CD14-positive monocyte (primary cell): ENCODE data around the gene ST3GAL5. TPM values are rescaled to one million over a fixed set of nuclear protein-coding genes. Genes with fewer than 3 reads are reported as not detected.
"Not testable (repeated sequence)": the region's sequence is repeated elsewhere in the genome, so short reads cannot be mapped to it uniquely, and the experiment has no call there.

Experiments used
- DNase-seq, 3 donors: peaks; one replicate each; pipeline ENCODE4 v3.0.0-alpha.2; 2011 to 2022
- H2AFZ ChIP-seq: 2 replicates; pipeline ENCODE4 v1.6.0; 2012; ENCODE audit warnings: mild to moderate bottlenecking, low read depth, low read length, inconsistent platforms; ENCODE audit not compliant: insufficient read depth, poor library complexity, severe bottlenecking
- H3K27ac ChIP-seq, 2 donors: 1 replicate in 1 of 2; 2 replicates in 1 of 2; pipeline ENCODE4 v1.5.1; 2012 to 2013; ENCODE audit warnings: low read length in 2 of 2, control low read depth in 1 of 2, inconsistent platforms in 1 of 2, low read depth in 1 of 2, mild to moderate bottlenecking in 1 of 2
- H3K27me3 ChIP-seq, 2 donors: one replicate each; pipeline versions ENCODE4 v1.6.0 to v1.6.1; 2011 to 2013; ENCODE audit warnings: low read length in 2 of 2; ENCODE audit not compliant: control insufficient read depth in 2 of 2, insufficient read depth in 2 of 2
- H3K36me3 ChIP-seq, 2 donors: replicated peaks in 1 of 2; 1 replicate in 1 of 2; 2 replicates in 1 of 2; pipeline versions ENCODE4 v1.5.1 to v1.6.1; 2012 to 2013; ENCODE audit warnings: low read length in 2 of 2, control low read depth in 1 of 2, inconsistent platforms in 1 of 2, mild to moderate bottlenecking in 1 of 2; ENCODE audit not compliant: insufficient read depth in 2 of 2, control insufficient read depth in 1 of 2
- H3K4me1 ChIP-seq, 2 donors: 1 replicate in 1 of 2; 2 replicates in 1 of 2; pipeline versions ENCODE4 v1.5.1 to v1.6.1; 2012 to 2013; ENCODE audit warnings: low read length in 2 of 2, control low read depth in 1 of 2, inconsistent platforms in 1 of 2, mild to moderate bottlenecking in 1 of 2, moderate library complexity in 1 of 2; ENCODE audit not compliant: insufficient read depth in 2 of 2, control insufficient read depth in 1 of 2
- H3K4me2 ChIP-seq: replicated peaks from 2 replicates; pipeline ENCODE3; 2012; ENCODE audit warnings: low read length, moderate library complexity, mild to moderate bottlenecking; ENCODE audit not compliant: poor library complexity, severe bottlenecking; ENCODE audit errors: extremely low read depth
- H3K4me3 ChIP-seq, 3 experiments: fragments of 200-600 bp in 1 of 3; sonication (generic) in 1 of 3; replicated peaks in 1 of 3; 1 replicate in 2 of 3; 2 replicates in 1 of 3; pipeline ENCODE4 v1.5.1; 2011 to 2013; ENCODE audit warnings: low read length in 3 of 3, mild to moderate bottlenecking in 3 of 3, control low read depth in 2 of 3, low read depth in 2 of 3, inconsistent platforms in 1 of 3, moderate library complexity in 1 of 3
- H3K79me2 ChIP-seq: 2 replicates; pipeline ENCODE4 v1.6.0; 2012; ENCODE audit warnings: mild to moderate bottlenecking, control low read depth, inconsistent platforms, low read length, moderate library complexity; ENCODE audit not compliant: insufficient read depth
- H3K9ac ChIP-seq: 2 replicates; pipeline ENCODE4 v1.6.0; 2017; ENCODE audit warnings: low read length, mild to moderate bottlenecking; ENCODE audit not compliant: insufficient read depth, poor library complexity, severe bottlenecking
- H3K9me3 ChIP-seq, 2 donors: replicated peaks in 1 of 2; 1 replicate in 1 of 2; 2 replicates in 1 of 2; pipeline versions ENCODE4 v1.5.1 to v1.6.1; 2012 to 2013; ENCODE audit warnings: low read length in 2 of 2, control low read depth in 1 of 2; ENCODE audit not compliant: control insufficient read depth in 1 of 2, insufficient read depth in 1 of 2
- H4K20me1 ChIP-seq: 2 replicates; pipeline ENCODE4 v1.6.0; 2012; ENCODE audit warnings: mild to moderate bottlenecking, low read length, control low read depth, moderate library complexity; ENCODE audit not compliant: insufficient read depth
- H3K27ac Mint-ChIP-seq, 7 donors: one replicate each; pipeline ENCODE4 v1.8.0; 2020; ENCODE audit warnings: mild to moderate bottlenecking in 7 of 7, mixed read lengths in 7 of 7, moderate library complexity in 6 of 7, inconsistent platforms in 2 of 7
- H3K27me3 Mint-ChIP-seq, 3 donors: one replicate each; pipeline ENCODE4 v1.8.0; 2021 to 2022; ENCODE audit warnings: low read depth in 3 of 3, mild to moderate bottlenecking in 3 of 3, mixed read lengths in 3 of 3, moderate library complexity in 3 of 3, inconsistent platforms in 1 of 3
- H3K36me3 Mint-ChIP-seq, 2 donors: one replicate each; pipeline ENCODE4 v1.8.0; 2020; ENCODE audit warnings: mixed read lengths in 2 of 2, inconsistent platforms in 1 of 2, mild to moderate bottlenecking in 1 of 2
- H3K4me1 Mint-ChIP-seq: one replicate; pipeline ENCODE4 v1.8.0; 2020; ENCODE audit warnings: mild to moderate bottlenecking, mixed read lengths
- H3K4me3 Mint-ChIP-seq, 2 donors: one replicate each; pipeline ENCODE4 v1.8.0; 2020; ENCODE audit warnings: mild to moderate bottlenecking in 2 of 2, mixed read lengths in 2 of 2, moderate library complexity in 1 of 2
- H3K9me3 Mint-ChIP-seq, 7 donors: one replicate each; pipeline ENCODE4 v1.8.0; 2020 to 2022; ENCODE audit warnings: mixed read lengths in 7 of 7, mild to moderate bottlenecking in 6 of 7, moderate library complexity in 6 of 7, inconsistent platforms in 2 of 7
- WGBS: methylation state at CpG from one replicate; pipeline ENCODE4 v1.1.5; 2013; ENCODE audit warnings: missing lambda C conversion rate; ENCODE audit not compliant: insufficient coverage; 5-methylcytosine and 5-hydroxymethylcytosine counted together
- intact Hi-C, 2 donors: fragments of 100-400 bp; cut with micrococcal nuclease; formaldehyde crosslinking; loops; one replicate each; pipeline versions ENCODE4 v1.15.0 to v1.15.1; 2023
- polyA plus RNA-seq, 3 donors: library from polyadenylated mRNA; depleted of rRNA in 1 of 3; unstranded in 2 of 3; stranded (reverse) in 1 of 3; fragments of 300-500 nt in 2 of 3; fragments of >200 nt in 1 of 3; fragmentation: Illumina TruSeq in 2 of 3; gene quantifications; 1 replicate in 2 of 3; 2 replicates in 1 of 3; pipeline ENCODE4 v1.2.3, GENCODE V29; 2012 to 2021
- TF ChIP-seq, protein P1 (sequence below): fragments of 200-600 bp; IDR thresholded peaks from one replicate; pipeline ENCODE4 v1.8.0; 2022; ENCODE audit warnings: antibody characterized with exemption, mild to moderate bottlenecking

Gene ST3GAL5
- polyA plus RNA-seq, 3 donors, result 14.0 to 51.2 (median 19.5) TPM

DNA sequence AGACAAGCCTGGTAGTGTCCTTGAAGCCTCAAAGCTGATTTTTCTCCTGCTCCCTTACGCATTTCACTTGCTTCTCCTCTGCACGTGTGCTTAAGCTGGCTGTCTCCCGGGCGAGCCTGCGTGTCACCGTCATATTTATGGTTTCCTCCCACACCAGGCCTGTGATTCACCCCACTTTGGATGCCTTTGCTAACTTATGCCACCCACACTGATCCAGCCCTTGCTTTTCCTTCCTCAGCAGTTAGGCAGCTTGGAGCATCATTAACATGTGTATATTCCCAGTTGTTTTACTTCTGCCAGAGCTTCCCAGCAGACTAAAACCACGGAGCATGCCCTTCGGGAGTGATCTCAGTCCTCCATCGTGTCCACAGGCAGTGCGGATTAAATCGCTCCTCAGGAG, 2.2 kb downstream of the ST3GAL5 start:
- peaks cover 0 to 3% (median 0%) of the 10 kb centered on the region in 3 donors for H3K27me3 Mint-ChIP-seq
- Histone ChIP-seq H3K9me3 (peaks cover 0 to 7% of the 10 kb centered on the region in 2 donors), H2AFZ (no peak overlapping the region), H3K4me1 (peaks cover 48 to 60% of the 10 kb centered on the region in 2 donors), H3K27me3 (no peaks in the 10 kb centered on the region), H4K20me1 (peaks cover 59% of the 10 kb centered on the region), H3K36me3 (peaks cover 0 to 14% of the 10 kb centered on the region in 2 donors), H3K79me2 (peaks cover 69% of the 10 kb centered on the region), H3K27ac (no peak overlapping the region), H3K4me2 (peak overlapping the region; percentile 83), H3K9ac (no peak overlapping the region), H3K4me3 (peak overlapping the region in 2 of 3 experiments; percentile 84)
- H3K4me3 Mint-ChIP-seq, result peak overlapping the region; percentile 88 to 93
- WGBS, result 6% methylated on average over 6 of the region's 11 CpGs
- peaks cover 32 to 43% of the 10 kb centered on the region in 2 donors for H3K36me3 Mint-ChIP-seq
- H3K4me1 Mint-ChIP-seq, result peaks cover 62% of the 10 kb centered on the region
- intact Hi-C loops, result loop anchor here (5.0 kb wide), 4 partner anchors 34 to 221 kb away; partner anchors contain the start of genes POLR1A (in 1 of the 2) and PTCD3 (in 1 of the 2)
- TF ChIP-seq, protein P1, sequence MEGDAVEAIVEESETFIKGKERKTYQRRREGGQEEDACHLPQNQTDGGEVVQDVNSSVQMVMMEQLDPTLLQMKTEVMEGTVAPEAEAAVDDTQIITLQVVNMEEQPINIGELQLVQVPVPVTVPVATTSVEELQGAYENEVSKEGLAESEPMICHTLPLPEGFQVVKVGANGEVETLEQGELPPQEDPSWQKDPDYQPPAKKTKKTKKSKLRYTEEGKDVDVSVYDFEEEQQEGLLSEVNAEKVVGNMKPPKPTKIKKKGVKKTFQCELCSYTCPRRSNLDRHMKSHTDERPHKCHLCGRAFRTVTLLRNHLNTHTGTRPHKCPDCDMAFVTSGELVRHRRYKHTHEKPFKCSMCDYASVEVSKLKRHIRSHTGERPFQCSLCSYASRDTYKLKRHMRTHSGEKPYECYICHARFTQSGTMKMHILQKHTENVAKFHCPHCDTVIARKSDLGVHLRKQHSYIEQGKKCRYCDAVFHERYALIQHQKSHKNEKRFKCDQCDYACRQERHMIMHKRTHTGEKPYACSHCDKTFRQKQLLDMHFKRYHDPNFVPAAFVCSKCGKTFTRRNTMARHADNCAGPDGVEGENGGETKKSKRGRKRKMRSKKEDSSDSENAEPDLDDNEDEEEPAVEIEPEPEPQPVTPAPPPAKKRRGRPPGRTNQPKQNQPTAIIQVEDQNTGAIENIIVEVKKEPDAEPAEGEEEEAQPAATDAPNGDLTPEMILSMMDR, result no peak
- H3K9me3 Mint-ChIP-seq, result peaks cover 2 to 11% (median 6%) of the 10 kb centered on the region in 7 donors
- peak in 2 of 3 donors; percentile 46 to 71 for DNase-seq
- H3K27ac Mint-ChIP-seq, result peak overlapping the region in 2 of 7 donors; percentile 48 to 77

DNA sequence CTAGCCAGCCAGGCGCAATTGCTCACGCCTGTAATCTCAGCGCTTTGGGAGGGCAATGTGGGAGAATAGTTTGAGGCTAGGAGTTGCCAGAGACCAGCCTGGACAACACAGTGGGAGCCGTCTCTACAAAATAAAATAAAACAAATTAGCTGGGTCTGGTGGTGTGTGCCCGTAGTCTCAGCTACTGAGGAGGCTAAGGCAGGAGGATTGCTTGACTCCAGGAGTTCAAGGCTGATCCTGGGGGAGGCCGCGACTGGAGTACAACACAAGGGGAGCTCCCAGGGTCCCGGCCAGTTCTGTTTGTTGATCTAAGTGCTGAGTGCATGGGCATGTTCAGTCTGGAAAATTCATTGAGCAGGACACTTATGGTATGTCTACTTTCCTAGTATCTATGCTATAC, 2.6 kb downstream of the ST3GAL5 start:
- no peak overlapping the region for H3K27ac ChIP-seq

DNA sequence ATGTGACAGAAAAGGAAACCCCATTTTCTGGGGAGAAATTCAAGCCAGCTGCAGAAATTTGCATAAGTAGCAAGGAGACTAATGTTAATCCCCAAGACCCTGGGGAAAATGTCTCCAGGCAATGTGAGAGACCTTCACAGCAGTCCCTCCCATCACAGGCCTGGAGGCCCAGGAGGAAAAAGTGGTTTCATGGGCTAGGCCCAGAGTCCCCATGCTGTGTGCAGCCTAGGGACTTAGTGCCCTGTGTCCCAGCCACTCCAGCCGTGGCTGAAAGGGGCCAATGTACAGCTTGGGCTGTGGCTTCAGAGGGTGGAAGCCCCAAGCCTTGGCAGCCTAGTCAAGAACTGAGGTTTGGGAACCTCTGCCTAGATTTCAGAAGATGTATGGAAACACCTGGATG, 7.0 kb downstream of the ST3GAL5 start:
- H2AFZ ChIP-seq, intact Hi-C loops, H3K4me3 ChIP-seq, DNase-seq, H3K4me2 ChIP-seq, H3K9ac ChIP-seq, H3K4me3 Mint-ChIP-seq, H3K27me3 ChIP-seq, H3K9me3 ChIP-seq, H3K27me3 Mint-ChIP-seq, H3K27ac ChIP-seq: not testable (repeated sequence)
- H3K9me3 Mint-ChIP-seq, result peaks cover 7 to 17% (median 11%) of the 10 kb centered on the region in 7 donors
- 92% methylated on average over 1 of the region's 1 CpG for WGBS
- H3K79me2 ChIP-seq, result peaks cover 75% of the 10 kb centered on the region
- peaks cover 3 to 27% of the 10 kb centered on the region in 2 donors for H3K36me3 ChIP-seq
- H3K4me1 ChIP-seq, result peaks cover 13 to 28% of the 10 kb centered on the region in 2 donors
- peak overlapping the region in 3 of 7 donors; percentile 2 to 20 (median 14) for H3K27ac Mint-ChIP-seq
- H3K36me3 Mint-ChIP-seq, result peaks cover 65 to 67% of the 10 kb centered on the region in 2 donors
- H3K4me1 Mint-ChIP-seq, result peaks cover 62% of the 10 kb centered on the region
- H4K20me1 ChIP-seq, result peaks cover 90% of the 10 kb centered on the region

More for the DNA sequence above, 2.6 kb downstream of the ST3GAL5 start:
- peaks cover 45 to 56% of the 10 kb centered on the region in 2 donors for H3K4me1 ChIP-seq
- H3K4me2 ChIP-seq, result peak overlapping the region; percentile 83
- peaks cover 4 to 13% (median 8%) of the 10 kb centered on the region in 7 donors for H3K9me3 Mint-ChIP-seq
- no peak overlapping the region for H3K9ac ChIP-seq
- peaks cover 0 to 3% (median 0%) of the 10 kb centered on the region in 3 donors for H3K27me3 Mint-ChIP-seq
- peak overlapping the region; percentile 27 to 93 for H3K4me3 Mint-ChIP-seq
- peak overlapping the region in 1 of 7 donors; percentile 65 for H3K27ac Mint-ChIP-seq
- DNase-seq, result no peak
- H3K9me3 ChIP-seq, result peaks cover 0 to 7% of the 10 kb centered on the region in 2 donors
- TF ChIP-seq, protein P1, result no peak
- H3K27me3 ChIP-seq, result no peaks in the 10 kb centered on the region
- H3K36me3 ChIP-seq, result peaks cover 0 to 14% of the 10 kb centered on the region in 2 donors
- peaks cover 62% of the 10 kb centered on the region for H4K20me1 ChIP-seq
- peaks cover 66% of the 10 kb centered on the region for H3K4me1 Mint-ChIP-seq
- no peak overlapping the region for H2AFZ ChIP-seq
- intact Hi-C loops, result loop anchor here (5.0 kb wide), 4 partner anchors 34 to 221 kb away; partner anchors contain the start of genes POLR1A (in 1 of the 2) and PTCD3 (in 1 of the 2)
- WGBS, result 80% methylated on average over 3 of the region's 8 CpGs
- peaks cover 36 to 47% of the 10 kb centered on the region in 2 donors for H3K36me3 Mint-ChIP-seq
- peak overlapping the region in 1 of 3 experiments; percentile 84 for H3K4me3 ChIP-seq
- peaks cover 69% of the 10 kb centered on the region for H3K79me2 ChIP-seq
